HCT116 (cell line): ENCODE data around the gene VPS39. TPM values are rescaled to one million over a fixed set of nuclear protein-coding genes. Genes with fewer than 3 reads are reported as not detected.

ENCODE experiments used
- ATAC-seq: fragments of 200-7000 bp; cut with Tn5 transposase; 2 replicates; pipeline ENCODE4 v1.9.1; 2020; ENCODE audit warnings: mild to moderate bottlenecking, moderate library complexity
- BruUV-seq: library from RNA; stranded (reverse); fragments of 400-500 nt; replicated peaks from 2 replicates; lab custom pipeline; 2021; lab: Mats Ljungman, UMichigan
- CTCF ChIA-PET: fragments of 300-600 bp; sonication (Branson Sonifier 250); formaldehyde crosslinking; loops from one replicate; lab custom pipeline; 2021; ENCODE audit warnings: antibody characterized with exemption; lab: Charles Lee
- POLR2A ChIA-PET: fragments of 300-600, 350-600 bp; sonication (Branson Sonifier 250); formaldehyde crosslinking; loops from one replicate; lab custom pipeline; 2021; ENCODE audit warnings: antibody characterized with exemption; lab: Charles Lee
- RAD21 ChIA-PET, 2 experiments: fragments of 300-600 bp; sonication (Branson Sonifier 250); formaldehyde crosslinking; loops; one replicate each; lab custom pipeline; 2023; ENCODE audit warnings: low total read pairs in 2 of 2; ENCODE audit not compliant: uncharacterized antibody in 2 of 2, unreplicated experiment in 2 of 2, low non-redundant PET in 1 of 2; lab: Charles Lee
- DNase-seq: peaks from one replicate; pipeline ENCODE4 v3.0.0-alpha.2; 2010; ENCODE audit warnings: low read depth, low spot score
- H2AFZ ChIP-seq: fragments of 200-600 bp; shearing (Covaris generic), sonication (generic); 2 replicates; pipeline ENCODE4 v1.6.1; 2017; ENCODE audit warnings: low read depth, mixed run types, mixed read lengths, antibody characterized with exemption, low read length; ENCODE audit not compliant: poor library complexity, severe bottlenecking
- H3K27ac ChIP-seq: 2 replicates; pipeline ENCODE4 v1.5.1; 2012; ENCODE audit warnings: low read depth, low read length
- H3K27me3 ChIP-seq: fragments of 200-600 bp; sonication (generic); 2 replicates; pipeline ENCODE4 v1.6.1; 2016; ENCODE audit warnings: mixed run types, low read length, mixed read lengths; ENCODE audit not compliant: insufficient read depth
- H3K36me3 ChIP-seq, 2 experiments: fragments of 200-500 bp in 1 of 2; fragments of 200-600 bp in 1 of 2; sonication (Bioruptor generic) in 1 of 2; sonication (generic) in 1 of 2; 2 replicates each; pipeline versions ENCODE4 v1.5.1 to v1.6.1; 2014 to 2016; ENCODE audit warnings: low read length in 2 of 2, inconsistent platforms in 1 of 2, mixed read lengths in 1 of 2, mixed run types in 1 of 2; ENCODE audit not compliant: insufficient read depth in 2 of 2, control insufficient read depth in 1 of 2
- H3K4me1 ChIP-seq, 2 experiments: fragments of 200-600 bp in 1 of 2; sonication (generic) in 1 of 2; 2 replicates each; pipeline versions ENCODE4 v1.5.1 to v1.6.1; 2012 to 2017; ENCODE audit warnings: low read length in 2 of 2, inconsistent platforms in 1 of 2, mild to moderate bottlenecking in 1 of 2, mixed read lengths in 1 of 2, mixed run types in 1 of 2, moderate library complexity in 1 of 2; ENCODE audit not compliant: insufficient read depth in 2 of 2, control insufficient read depth in 1 of 2
- H3K4me2 ChIP-seq: fragments of 200-600 bp; sonication (generic); 2 replicates; pipeline ENCODE4 v1.6.1; 2017; ENCODE audit warnings: mixed run types, low read length, mixed read lengths
- H3K4me3 ChIP-seq, 2 experiments: fragments of 200-600 bp in 1 of 2; sonication (generic) in 1 of 2; replicated peaks in 1 of 2; 2 replicates each; pipeline ENCODE4 v1.5.1; 2011 to 2016; ENCODE audit warnings: low read length in 2 of 2, control low read depth in 1 of 2, low read depth in 1 of 2, mild to moderate bottlenecking in 1 of 2, mixed read lengths in 1 of 2, mixed run types in 1 of 2
- H3K79me2 ChIP-seq: fragments of 200-600 bp; sonication (generic); 2 replicates; pipeline ENCODE4 v1.6.1; 2017; ENCODE audit warnings: mild to moderate bottlenecking, mixed run types, low read length, moderate library complexity, mixed read lengths; ENCODE audit not compliant: insufficient read depth
- H3K9ac ChIP-seq: fragments of 200-600 bp; sonication (generic); 2 replicates; pipeline ENCODE4 v1.6.1; 2016; ENCODE audit warnings: low read length, mixed read lengths
- H3K9me2 ChIP-seq: fragments of 200-600 bp; sonication (generic), shearing (Covaris generic); 2 replicates; pipeline ENCODE4 v1.6.1; 2017; ENCODE audit warnings: mixed run types, mild to moderate bottlenecking, moderate library complexity; ENCODE audit not compliant: insufficient read depth
- H3K9me3 ChIP-seq, 2 experiments: fragments of 200-500 bp in 1 of 2; fragments of 200-600 bp in 1 of 2; sonication (Bioruptor generic) in 1 of 2; sonication (generic) in 1 of 2; 2 replicates each; pipeline ENCODE4 v1.6.1; 2014 to 2017; ENCODE audit warnings: low read length in 2 of 2, mixed read lengths in 2 of 2, inconsistent platforms in 1 of 2, low read depth in 1 of 2, mild to moderate bottlenecking in 1 of 2, mixed run types in 1 of 2, moderate library complexity in 1 of 2; ENCODE audit not compliant: control insufficient read depth in 1 of 2, insufficient read depth in 1 of 2
- H4K20me1 ChIP-seq: fragments of 200-600 bp; sonication (generic), shearing (Covaris generic); 2 replicates; pipeline ENCODE4 v1.6.1; 2017; ENCODE audit warnings: mixed run types, mild to moderate bottlenecking, moderate library complexity; ENCODE audit not compliant: insufficient read depth
- CBX3 ChIP-seq: IDR thresholded peaks from 2 replicates; pipeline ENCODE4 v1.6.1; 2012; ENCODE audit warnings: low read depth
- CTCF ChIP-seq, 3 experiments: fragments of 200-600 bp in 1 of 3; sonication (generic) in 1 of 3; IDR thresholded peaks in 2 of 3; conservative IDR thresholded peaks in 1 of 3; 2 replicates each; pipeline ENCODE4 v1.5.1; 2012 to 2017; ENCODE audit warnings: low read depth in 2 of 3, low read length in 2 of 3, antibody characterized with exemption in 1 of 3, borderline replicate concordance in 1 of 3, control low read depth in 1 of 3, mild to moderate bottlenecking in 1 of 3, mixed read lengths in 1 of 3, mixed run types in 1 of 3, moderate library complexity in 1 of 3; ENCODE audit not compliant: insufficient read depth in 1 of 3
- EGR1 ChIP-seq: IDR thresholded peaks from 2 replicates; pipeline ENCODE4 v1.6.1; 2012; ENCODE audit warnings: low read depth
- ELF1 ChIP-seq: IDR thresholded peaks from 2 replicates; pipeline ENCODE4 v1.6.1; 2012; ENCODE audit warnings: low read depth, borderline replicate concordance
- EZH2 ChIP-seq: fragments of 200-600 bp; sonication (generic); IDR thresholded peaks from 2 replicates; pipeline ENCODE4 v1.6.1; 2017; ENCODE audit warnings: antibody characterized with exemption, mixed run types
- EZH2phosphoT487 ChIP-seq: fragments of 200-600 bp; IDR thresholded peaks from 2 replicates; pipeline ENCODE4 v1.6.1; 2018; ENCODE audit warnings: antibody characterized with exemption, borderline replicate concordance
- FOSL1 ChIP-seq: IDR thresholded peaks from 2 replicates; pipeline ENCODE4 v1.6.1; 2012; ENCODE audit warnings: low read depth
- POLR2AphosphoS5 ChIP-seq: IDR thresholded peaks from 2 replicates; pipeline ENCODE4 v1.6.1; 2011; ENCODE audit warnings: mild to moderate bottlenecking, low read depth, low read length, moderate library complexity
- SIN3A ChIP-seq: IDR thresholded peaks from 2 replicates; pipeline ENCODE4 v1.6.1; 2012; ENCODE audit warnings: low read depth
- SP1 ChIP-seq: IDR thresholded peaks from 2 replicates; pipeline ENCODE4 v1.6.1; 2012; ENCODE audit warnings: low read depth
- TCF7L2 ChIP-seq: IDR thresholded peaks from 2 replicates; pipeline ENCODE4 v1.7.0; 2011; ENCODE audit warnings: borderline replicate concordance, inconsistent platforms; ENCODE audit not compliant: insufficient read depth, insufficient read length; ENCODE audit errors: extremely low read depth
- YY1 ChIP-seq: IDR thresholded peaks from 2 replicates; pipeline ENCODE4 v1.6.1; 2011; ENCODE audit warnings: low read length, low read depth, moderate library complexity, mild to moderate bottlenecking; ENCODE audit not compliant: insufficient replicate concordance; ENCODE audit errors: extremely low read depth
- ZFX ChIP-seq: fragments of 450-650 bp; IDR thresholded peaks from 2 replicates; pipeline ENCODE4 v1.6.1; 2017
- intact Hi-C: fragments of 100-400 bp; cut with micrococcal nuclease; formaldehyde crosslinking; loops from 2 replicates; pipeline ENCODE4 v1.10.0; 2022
- total RNA-seq: library from RNA; stranded (reverse); gene quantifications from one replicate; pipeline ENCODE4 v1.2.1, GENCODE V29; 2021; ENCODE audit not compliant: unreplicated experiment
- TF ChIP-seq, protein P1 (sequence below): IDR thresholded peaks from 2 replicates; pipeline ENCODE4 v1.6.1; 2012
- TF ChIP-seq, protein P2 (sequence below): IDR thresholded peaks from 2 replicates; pipeline ENCODE4 v1.6.1; 2011; ENCODE audit warnings: mild to moderate bottlenecking, low read length, moderate library complexity; ENCODE audit not compliant: insufficient replicate concordance; ENCODE audit errors: extremely low read depth
- TF ChIP-seq, protein P3 (sequence below): IDR thresholded peaks from 2 replicates; pipeline ENCODE4 v1.6.1; 2012; ENCODE audit warnings: low read depth
- TF ChIP-seq, protein P4 (sequence below): IDR thresholded peaks from 2 replicates; pipeline ENCODE4 v1.6.1; 2012

VPS39 gene
- total RNA-seq, 1 experiment from 2014 or later = 40.1 TPM

GRCh38 chr15:42154956-42155355 is 53.1 kb downstream of the VPS39 start:
- H3K4me1 ChIP-seq = peaks cover 5 to 19% of the 10 kb centered on the region in 2 experiments; a peak in 2 of 4 replicates
- H3K4me3 ChIP-seq = no peak overlapping the region
- DNase-seq (no peak), ATAC-seq (no peak)
- no peaks in the 10 kb centered on the region for H3K9me3 ChIP-seq
- no peak overlapping the region for H3K9ac ChIP-seq
- H3K36me3 ChIP-seq = peaks cover under 1 to 4% of the 10 kb centered on the region in 2 experiments; a peak in 1 of 4 replicates
- H3K4me2 ChIP-seq = no peak overlapping the region
- no peak overlapping the region for H2AFZ ChIP-seq
- no peak overlapping the region for H3K27ac ChIP-seq
- no peaks in the 10 kb centered on the region for H3K9me2 ChIP-seq
- ChIA-PET RAD21 (no interaction called here), CTCF (no interaction called here), POLR2A (no interaction called here)
- no peaks in the 10 kb centered on the region for H3K79me2 ChIP-seq
- no TSS peak for BruUV-seq
- H4K20me1 ChIP-seq = no peaks in the 10 kb centered on the region
- no peak for TF ChIP-seq POLR2AphosphoS5
- TF ChIP-seq FOSL1 = no peak
- TF ChIP-seq SP1 = no peak
- TF ChIP-seq, protein P1, sequence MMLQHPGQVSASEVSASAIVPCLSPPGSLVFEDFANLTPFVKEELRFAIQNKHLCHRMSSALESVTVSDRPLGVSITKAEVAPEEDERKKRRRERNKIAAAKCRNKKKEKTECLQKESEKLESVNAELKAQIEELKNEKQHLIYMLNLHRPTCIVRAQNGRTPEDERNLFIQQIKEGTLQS = no peak
- TF ChIP-seq, protein P2, sequence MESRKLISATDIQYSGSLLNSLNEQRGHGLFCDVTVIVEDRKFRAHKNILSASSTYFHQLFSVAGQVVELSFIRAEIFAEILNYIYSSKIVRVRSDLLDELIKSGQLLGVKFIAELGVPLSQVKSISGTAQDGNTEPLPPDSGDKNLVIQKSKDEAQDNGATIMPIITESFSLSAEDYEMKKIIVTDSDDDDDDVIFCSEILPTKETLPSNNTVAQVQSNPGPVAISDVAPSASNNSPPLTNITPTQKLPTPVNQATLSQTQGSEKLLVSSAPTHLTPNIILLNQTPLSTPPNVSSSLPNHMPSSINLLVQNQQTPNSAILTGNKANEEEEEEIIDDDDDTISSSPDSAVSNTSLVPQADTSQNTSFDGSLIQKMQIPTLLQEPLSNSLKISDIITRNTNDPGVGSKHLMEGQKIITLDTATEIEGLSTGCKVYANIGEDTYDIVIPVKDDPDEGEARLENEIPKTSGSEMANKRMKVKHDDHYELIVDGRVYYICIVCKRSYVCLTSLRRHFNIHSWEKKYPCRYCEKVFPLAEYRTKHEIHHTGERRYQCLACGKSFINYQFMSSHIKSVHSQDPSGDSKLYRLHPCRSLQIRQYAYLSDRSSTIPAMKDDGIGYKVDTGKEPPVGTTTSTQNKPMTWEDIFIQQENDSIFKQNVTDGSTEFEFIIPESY = no peak
- TF ChIP-seq EGR1 = no peak
- TF ChIP-seq ZFX = no peak
- TF ChIP-seq, protein P3, sequence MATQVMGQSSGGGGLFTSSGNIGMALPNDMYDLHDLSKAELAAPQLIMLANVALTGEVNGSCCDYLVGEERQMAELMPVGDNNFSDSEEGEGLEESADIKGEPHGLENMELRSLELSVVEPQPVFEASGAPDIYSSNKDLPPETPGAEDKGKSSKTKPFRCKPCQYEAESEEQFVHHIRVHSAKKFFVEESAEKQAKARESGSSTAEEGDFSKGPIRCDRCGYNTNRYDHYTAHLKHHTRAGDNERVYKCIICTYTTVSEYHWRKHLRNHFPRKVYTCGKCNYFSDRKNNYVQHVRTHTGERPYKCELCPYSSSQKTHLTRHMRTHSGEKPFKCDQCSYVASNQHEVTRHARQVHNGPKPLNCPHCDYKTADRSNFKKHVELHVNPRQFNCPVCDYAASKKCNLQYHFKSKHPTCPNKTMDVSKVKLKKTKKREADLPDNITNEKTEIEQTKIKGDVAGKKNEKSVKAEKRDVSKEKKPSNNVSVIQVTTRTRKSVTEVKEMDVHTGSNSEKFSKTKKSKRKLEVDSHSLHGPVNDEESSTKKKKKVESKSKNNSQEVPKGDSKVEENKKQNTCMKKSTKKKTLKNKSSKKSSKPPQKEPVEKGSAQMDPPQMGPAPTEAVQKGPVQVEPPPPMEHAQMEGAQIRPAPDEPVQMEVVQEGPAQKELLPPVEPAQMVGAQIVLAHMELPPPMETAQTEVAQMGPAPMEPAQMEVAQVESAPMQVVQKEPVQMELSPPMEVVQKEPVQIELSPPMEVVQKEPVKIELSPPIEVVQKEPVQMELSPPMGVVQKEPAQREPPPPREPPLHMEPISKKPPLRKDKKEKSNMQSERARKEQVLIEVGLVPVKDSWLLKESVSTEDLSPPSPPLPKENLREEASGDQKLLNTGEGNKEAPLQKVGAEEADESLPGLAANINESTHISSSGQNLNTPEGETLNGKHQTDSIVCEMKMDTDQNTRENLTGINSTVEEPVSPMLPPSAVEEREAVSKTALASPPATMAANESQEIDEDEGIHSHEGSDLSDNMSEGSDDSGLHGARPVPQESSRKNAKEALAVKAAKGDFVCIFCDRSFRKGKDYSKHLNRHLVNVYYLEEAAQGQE = no peak
- TF ChIP-seq TCF7L2 = no peak
- TF ChIP-seq, protein P4, sequence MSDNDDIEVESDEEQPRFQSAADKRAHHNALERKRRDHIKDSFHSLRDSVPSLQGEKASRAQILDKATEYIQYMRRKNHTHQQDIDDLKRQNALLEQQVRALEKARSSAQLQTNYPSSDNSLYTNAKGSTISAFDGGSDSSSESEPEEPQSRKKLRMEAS = no peak
- no peak for TF ChIP-seq CTCF (IDR thresholded peaks at IDR 0.05 in 2 of 3, conservative IDR thresholded peaks at IDR 0.05 in 1 of 3; ENCODE audit: borderline replicate concordance in 1 of 3, insufficient read depth in 1 of 3, low read depth in 2 of 3, low read length in 2 of 3)
- no peak for TF ChIP-seq CBX3
- TF ChIP-seq EZH2 = no peak
- no peak for TF ChIP-seq YY1
- TF ChIP-seq EZH2phosphoT487 = no peak
- no peak for TF ChIP-seq ELF1
- no peak for TF ChIP-seq SIN3A
- no peaks in the 10 kb centered on the region for H3K27me3 ChIP-seq
- intact Hi-C loops = no loop called here
